DMS53 treated with DMSO at 0.1 percent for 48 hours (cell line): ENCODE data around the gene COL27A1.
"Not testable (repeated sequence)": the region's sequence is repeated elsewhere in the genome, so short reads cannot be mapped to it uniquely, and the experiment has no call there.

Source experiments
- DNase-seq: peaks from one replicate; lab custom pipeline; 2025; ENCODE audit not compliant: unreplicated experiment; lab: John Stamatoyannopoulos, UW

The COL27A1 gene

DNA sequence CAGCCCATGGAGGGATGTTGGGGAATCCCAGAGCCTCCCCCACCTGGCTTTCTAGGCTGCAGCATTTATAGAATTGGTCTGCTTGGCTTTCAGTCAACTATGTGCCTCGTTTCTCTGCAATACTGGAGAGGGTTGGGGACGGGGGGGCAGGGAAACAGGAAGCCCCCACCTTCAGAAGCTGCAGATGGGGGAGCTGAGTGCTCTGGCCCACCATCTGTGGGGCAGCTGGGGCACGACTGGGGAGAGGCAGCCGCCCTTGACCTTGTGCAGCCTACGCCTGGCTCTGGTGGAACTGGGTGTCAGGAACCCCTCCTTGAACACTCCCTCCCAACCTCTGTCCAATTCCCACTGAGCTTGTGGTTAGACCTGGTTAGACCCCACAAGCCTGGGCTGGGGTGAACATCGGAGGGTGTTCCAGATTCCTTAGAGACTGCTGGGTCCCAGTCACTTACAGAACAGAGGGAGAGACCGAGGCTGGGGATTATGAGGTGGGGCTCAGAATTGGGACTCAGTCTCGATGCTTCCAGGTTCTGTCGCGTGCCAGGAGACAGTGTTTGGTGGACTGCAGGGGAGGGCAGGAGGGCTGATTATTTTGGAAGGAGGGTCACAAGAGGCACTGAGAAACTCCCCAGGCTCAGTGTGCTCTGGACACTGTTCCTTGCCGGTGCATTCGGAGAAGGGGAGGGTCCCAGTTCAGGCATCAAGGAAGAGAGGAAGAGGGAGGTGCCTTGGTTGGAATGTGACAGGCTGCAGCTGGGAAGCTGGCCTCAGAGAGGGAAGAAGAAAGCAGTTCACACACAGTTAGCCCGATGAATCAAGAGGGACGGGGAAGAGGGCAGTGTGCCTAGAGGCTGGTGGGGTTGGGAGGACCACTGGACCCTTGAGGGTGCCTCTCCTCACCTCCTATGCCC, 25.6 kb downstream of the COL27A1 start:
- DNase-seq = no peak

DNA sequence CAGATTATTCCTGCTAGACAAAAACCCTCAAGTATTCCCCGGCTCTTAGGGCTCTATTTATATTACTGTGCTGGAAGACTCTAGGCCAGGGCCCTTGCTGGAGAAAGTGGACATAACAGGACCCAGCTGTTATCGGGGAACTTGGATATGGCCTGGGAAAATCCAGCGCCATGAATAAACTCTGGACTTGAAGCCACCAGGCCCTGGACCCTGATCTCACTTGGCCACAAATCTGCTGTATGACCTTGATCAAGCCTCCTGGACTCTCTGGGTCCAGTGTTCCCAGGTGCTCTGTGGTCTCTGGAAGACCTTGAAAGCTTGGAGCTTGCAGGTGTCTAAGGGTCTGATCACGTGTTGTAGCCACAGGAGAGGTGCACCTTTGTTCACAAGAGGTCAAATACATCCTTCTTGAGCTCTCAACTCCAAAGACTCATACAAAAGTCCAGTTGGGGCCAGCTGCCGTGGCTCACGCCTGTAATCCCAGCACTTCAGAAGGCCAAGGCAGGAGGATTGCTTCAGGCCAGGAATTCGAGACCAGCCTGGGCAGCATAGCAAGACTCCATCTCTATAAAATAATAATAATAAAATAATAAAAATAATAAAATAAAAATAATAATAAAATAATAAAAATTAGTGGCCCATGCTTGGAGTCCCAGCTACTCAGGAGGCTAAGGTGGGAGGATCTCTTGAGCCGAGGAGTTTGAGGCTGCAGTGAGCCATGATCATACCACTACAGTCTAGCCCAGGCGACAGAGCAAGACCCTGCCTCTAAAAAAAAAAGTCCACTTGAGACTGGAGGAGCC, 26.5 kb downstream of the COL27A1 start:
- DNase-seq = no peak

DNA sequence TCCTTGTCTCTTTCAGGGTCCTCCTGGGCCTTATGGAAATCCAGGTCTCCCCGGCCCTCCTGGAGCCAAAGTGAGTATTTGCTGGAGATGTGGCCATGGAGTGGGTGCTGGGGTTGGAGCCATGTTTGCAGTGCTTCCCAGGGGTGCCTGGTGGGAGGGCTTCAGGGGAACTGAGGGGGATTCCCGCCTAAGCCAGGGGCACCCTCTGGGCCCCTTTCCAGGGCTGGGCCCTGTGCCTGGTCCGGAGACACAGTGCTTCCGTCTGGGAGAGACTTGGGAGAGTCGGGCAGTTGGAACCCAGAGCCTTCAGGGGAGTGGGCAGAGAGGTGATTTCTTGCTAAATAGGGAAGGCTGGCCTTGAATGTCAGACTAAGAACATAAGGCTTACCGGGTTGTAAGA, 27.7 kb downstream of the COL27A1 start:
- no peak for DNase-seq

DNA sequence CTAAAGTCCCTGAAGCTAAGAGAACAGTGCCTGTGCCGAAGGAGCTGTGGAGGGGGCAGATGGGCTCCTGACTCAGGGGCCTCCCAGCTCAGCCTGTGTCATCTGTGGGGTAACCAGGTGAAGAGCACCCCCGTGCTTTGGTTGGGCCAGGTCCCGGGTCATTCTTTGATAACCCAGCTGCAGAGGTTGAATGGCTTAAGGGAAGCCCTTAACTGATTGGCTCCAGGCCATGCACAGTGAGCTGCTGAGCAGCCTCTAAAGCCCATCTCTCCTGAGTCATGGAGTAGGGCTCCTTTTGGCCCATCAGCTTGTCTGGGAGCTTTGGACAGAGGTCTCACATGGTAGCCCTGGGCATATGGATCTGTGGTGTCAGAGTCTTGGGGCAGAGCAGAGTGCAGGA, 28.7 kb downstream of the COL27A1 start:
- no peak for DNase-seq

- no peak for DNase-seq
Observed at GRCh38 chr9:114184866-114185265, 29.5 kb downstream of the COL27A1 start.

DNA sequence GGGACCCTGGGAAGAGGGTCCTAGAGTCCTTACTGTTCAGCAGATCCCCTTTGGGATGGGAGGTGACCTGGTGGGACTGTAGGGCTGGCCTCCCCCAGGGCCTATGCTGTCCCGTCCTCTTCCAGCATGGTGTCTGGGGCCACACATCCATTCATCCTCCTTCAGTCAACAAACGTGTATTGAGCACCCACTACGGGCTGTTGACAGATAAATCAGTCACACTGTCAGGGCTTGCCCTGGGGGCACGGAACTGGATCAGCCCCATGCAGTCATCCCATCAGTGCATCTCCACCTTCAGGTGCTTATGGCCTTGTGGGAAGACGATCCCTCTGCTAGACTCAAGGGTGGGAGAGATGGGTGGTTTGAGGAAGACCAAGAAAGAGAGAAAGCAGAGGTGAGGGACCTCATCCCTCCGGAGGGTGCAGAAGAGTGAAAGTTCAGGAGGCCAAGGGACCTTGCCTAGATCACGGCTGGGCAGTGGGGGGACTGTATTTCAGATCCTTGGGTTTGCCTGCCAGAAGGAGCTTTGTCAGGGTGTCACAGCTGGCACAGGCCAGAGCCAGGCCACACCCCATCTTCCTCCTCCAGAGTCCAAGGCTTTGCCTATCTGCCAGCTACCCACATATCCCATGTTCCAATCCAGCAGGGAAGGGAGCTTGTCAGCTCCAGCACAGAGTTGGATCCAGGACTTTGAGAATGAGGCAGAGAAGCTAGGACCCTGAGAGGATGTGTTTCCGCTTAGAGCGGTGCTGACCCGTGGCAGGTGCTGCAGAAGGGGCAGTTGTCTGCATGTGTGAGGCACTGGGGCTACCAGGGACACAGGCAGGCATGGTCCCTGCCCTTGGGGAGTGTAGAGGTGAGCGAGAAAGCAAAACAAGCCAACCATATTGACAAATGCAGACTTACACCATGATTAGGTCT, 30.5 kb downstream of the COL27A1 start:
- DNase-seq = no peak

GRCh38 chr9:114186605-114187289, 31.4 kb downstream of the COL27A1 start:
- no peak for DNase-seq

GRCh38 chr9:114187827-114188226, 32.5 kb downstream of the COL27A1 start:
- no peak for DNase-seq

GRCh38 chr9:114189823-114190562, 34.7 kb downstream of the COL27A1 start:
- no peak for DNase-seq

DNA sequence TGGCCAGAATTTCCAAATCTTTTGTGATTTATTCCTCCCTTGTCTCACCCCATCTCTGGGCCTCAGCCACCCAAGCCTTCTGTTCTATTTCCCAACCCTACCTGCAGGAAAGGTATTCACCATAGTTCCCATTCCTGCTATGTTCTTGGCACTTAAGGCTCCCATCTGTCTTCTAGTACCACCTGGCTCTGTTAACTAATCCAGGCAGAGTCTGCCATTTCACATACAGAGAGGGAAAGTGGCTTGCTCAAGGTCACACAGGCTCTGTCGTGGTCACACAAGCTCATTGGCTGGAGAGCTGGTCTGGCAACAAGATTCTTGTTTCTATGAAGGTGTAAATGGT, 35.2 kb downstream of the COL27A1 start:
- DNase-seq = no peak

DNA sequence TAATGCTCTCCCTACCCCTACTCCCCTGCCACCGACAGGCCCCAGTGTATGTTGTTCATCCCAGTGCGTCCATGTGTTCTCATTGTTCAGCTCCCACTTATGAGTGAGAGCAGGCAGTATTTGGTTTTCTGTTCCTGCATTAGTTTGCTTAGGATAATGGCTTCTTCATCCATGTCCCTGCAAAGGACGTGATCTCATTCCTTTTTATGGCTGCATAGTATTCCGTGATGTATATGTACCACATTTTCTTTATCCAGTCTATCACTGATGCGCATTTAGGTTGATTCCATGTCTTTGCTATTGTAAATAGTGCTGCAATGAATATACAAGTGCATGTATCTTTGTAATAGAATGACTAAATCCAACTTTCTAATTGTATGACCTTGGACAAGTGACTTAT, 36.1 kb downstream of the COL27A1 start:
- DNase-seq = not testable (repeated sequence)

GRCh38 chr9:114192539-114192938, 37.2 kb downstream of the COL27A1 start:
- DNase-seq = no peak

DNA sequence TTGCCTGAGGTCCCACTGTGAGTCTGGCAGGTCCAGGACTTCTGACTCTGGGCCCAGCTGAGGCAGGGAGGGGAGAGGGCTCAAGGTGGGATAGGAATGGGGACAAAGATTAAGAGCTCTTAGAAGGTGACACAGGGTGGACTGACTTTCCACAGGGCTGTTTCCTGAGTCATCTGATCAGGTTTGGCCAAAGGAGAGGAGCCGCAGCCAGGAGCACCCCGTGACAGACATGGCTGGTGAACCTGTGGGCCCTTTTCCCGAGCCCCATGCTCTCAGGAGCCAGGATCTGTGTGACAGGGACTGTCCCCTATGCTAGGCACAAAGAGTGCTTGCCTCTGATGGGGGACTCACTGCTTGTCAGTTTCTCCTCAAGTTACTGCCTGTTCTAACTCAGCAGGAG, 37.8 kb downstream of the COL27A1 start:
- no peak for DNase-seq

GRCh38 chr9:114196117-114196516, 40.8 kb downstream of the COL27A1 start:
- DNase-seq = no peak

GRCh38 chr9:114196979-114197622, 41.8 kb downstream of the COL27A1 start:
- DNase-seq = no peak

- DNase-seq = no peak
Observed at GRCh38 chr9:114198249-114199040, 43.1 kb downstream of the COL27A1 start.

- DNase-seq = no peak
Observed at GRCh38 chr9:114200721-114201300, 45.5 kb downstream of the COL27A1 start.

DNA sequence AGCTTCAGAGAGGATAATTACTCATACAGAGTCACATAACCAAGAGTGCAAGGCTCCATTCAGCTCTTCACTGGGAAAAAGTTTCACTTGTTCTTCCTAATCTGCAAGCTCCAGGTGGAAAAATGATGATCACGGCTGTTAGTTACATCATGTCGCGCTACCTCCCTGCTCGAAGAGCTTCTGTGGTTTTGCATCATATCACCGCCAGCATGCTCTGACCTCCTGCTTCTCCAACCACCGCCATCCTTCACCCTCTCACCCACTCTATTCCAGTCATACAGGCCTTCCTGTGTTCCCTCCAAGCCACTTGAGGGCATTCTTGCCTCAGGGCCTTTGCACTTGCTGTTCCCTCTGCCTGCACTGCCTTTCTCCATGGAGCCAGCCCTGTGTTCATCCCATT, 47.1 kb downstream of the COL27A1 start:
- no peak for DNase-seq
